CD4-positive, alpha-beta T cell treated with Interleukin-15 for 1 hour (primary cell): ENCODE results near the gene EPN3.

Source experiments
- DNase-seq: peaks from one replicate; pipeline ENCODE4 v3.0.0-alpha.2; 2020

The EPN3 gene

GRCh38 chr17:50550661-50551432 lies 18.3 kb downstream of the EPN3 start:
- no peak for DNase-seq

- no peak for DNase-seq
These were observed 18.9 kb downstream of the EPN3 start for GRCh38 chr17:50551433-50551815.

- no peak for DNase-seq
These were observed 19.3 kb downstream of the EPN3 start for GRCh38 chr17:50551884-50552283.

GRCh38 chr17:50554201-50554600 lies 21.7 kb downstream of the EPN3 start:
- no peak for DNase-seq

GRCh38 chr17:50556803-50557202 lies 24.3 kb downstream of the EPN3 start:
- no peak for DNase-seq

- DNase-seq: no peak
These were observed 25.1 kb downstream of the EPN3 start for GRCh38 chr17:50557630-50558029.

GRCh38 chr17:50558091-50558490 lies 25.6 kb downstream of the EPN3 start:
- no peak for DNase-seq

GRCh38 chr17:50558581-50558940 lies 26.0 kb downstream of the EPN3 start:
- DNase-seq: no peak

- DNase-seq: no peak
These were observed 26.5 kb downstream of the EPN3 start for GRCh38 chr17:50558941-50559614.

- peak; percentile 38 for DNase-seq
These were observed 27.2 kb downstream of the EPN3 start for GRCh38 chr17:50559674-50560184.

- DNase-seq: peak; percentile 87
These were observed 27.8 kb downstream of the EPN3 start, which contains the start of gene CACNA1G for GRCh38 chr17:50560185-50560824. CACNA1G (plus strand) TSS chr17:50560715; CDS start chr17:50561460, 745 bp downstream.

GRCh38 chr17:50560931-50561745 lies 28.6 kb downstream of the EPN3 start:
- DNase-seq: no peak

GRCh38 chr17:50561746-50562141 lies 29.2 kb downstream of the EPN3 start:
- no peak for DNase-seq

GRCh38 chr17:50562242-50563091 lies 29.9 kb downstream of the EPN3 start:
- no peak for DNase-seq

- no peak for DNase-seq
These were observed 30.6 kb downstream of the EPN3 start for GRCh38 chr17:50563092-50563511.

GRCh38 chr17:50564916-50565315 lies 32.4 kb downstream of the EPN3 start:
- no peak for DNase-seq

- peak; percentile 45 for DNase-seq
These were observed 33.1 kb downstream of the EPN3 start for GRCh38 chr17:50565402-50566350.

- no peak for DNase-seq
These were observed 34.4 kb downstream of the EPN3 start for GRCh38 chr17:50566886-50567285.

GRCh38 chr17:50568659-50569058 lies 36.1 kb downstream of the EPN3 start:
- no peak for DNase-seq

- no peak for DNase-seq
These were observed 37.1 kb downstream of the EPN3 start for GRCh38 chr17:50569592-50569991.

GRCh38 chr17:50570032-50570431 lies 37.5 kb downstream of the EPN3 start:
- no peak for DNase-seq
